ENCODE data around the gene CNOT4. TPM values are rescaled to one million over a fixed set of nuclear protein-coding genes. Genes with fewer than 3 reads are reported as not detected.
"Not testable (repeated sequence)": the region's sequence is repeated elsewhere in the genome, so short reads cannot be mapped to it uniquely, and the experiment has no call there.

The CNOT4 gene
- total RNA-seq, 2 experiments from 2014 or later, result 24.0 to 29.8 TPM

DNA sequence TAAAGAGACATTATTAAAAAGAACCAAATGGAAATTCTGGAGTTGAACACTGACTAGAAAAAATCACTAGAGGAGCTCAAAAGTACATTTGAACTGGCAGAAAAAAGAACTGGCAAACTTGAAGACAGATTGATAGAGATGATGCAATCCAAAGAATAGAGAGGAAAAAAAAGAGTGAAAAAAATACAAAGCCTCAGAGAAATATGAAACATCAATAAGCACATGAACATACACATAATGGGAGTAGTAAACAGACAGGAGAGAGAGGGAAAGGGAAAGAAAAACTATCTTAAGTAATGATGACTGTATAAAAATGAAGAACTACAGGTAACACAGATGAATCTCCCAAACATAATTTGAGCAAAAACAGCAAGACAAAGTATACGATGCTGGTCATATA, 61.1 kb downstream of the CNOT4 start:
- ChIA-PET CTCF (no interaction called here), POLR2A (no interaction called here)
- Mint-ChIP-seq H3K4me1 (ENCODE audit: low read depth) (peaks cover 56% of the 10 kb centered on the region), H3K36me3 (ENCODE audit: low read depth) (peaks cover 27% of the 10 kb centered on the region), H3K9me3 (no peaks in the 10 kb centered on the region), H3K4me3 (no peak overlapping the region), H3K27me3 (no peaks in the 10 kb centered on the region), H3K27ac (no peak overlapping the region)
- DNase-seq (no peak), ATAC-seq (ENCODE audit: poor library complexity) (no peak)
- intact Hi-C loops (cut with DNase I, micrococcal nuclease), result no loop called here
- peaks cover 15% of the 10 kb centered on the region for H3K36me3 ChIP-seq (ENCODE audit: insufficient read depth, low read length)
- H3K9me3 ChIP-seq (ENCODE audit: control insufficient read depth in 1 of 2, insufficient read depth in 1 of 2, low read length in 2 of 2), result no peaks in the 10 kb centered on the region
- peaks cover 17% of the 10 kb centered on the region for H3K4me1 ChIP-seq (ENCODE audit: insufficient read depth, low read length)
- TF ChIP-seq CTCF (IDR thresholded peaks at IDR 0.05), result no peak
- no peak overlapping the region for H3K27ac ChIP-seq (ENCODE audit: low read depth in 1 of 2, low read length in 2 of 2)
- no peak overlapping the region for H3K4me3 ChIP-seq (ENCODE audit: low read length)
- H3K27me3 ChIP-seq (ENCODE audit: control insufficient read depth in 1 of 2, insufficient read depth in 2 of 2, low read length in 2 of 2), result no peaks in the 10 kb centered on the region

DNA sequence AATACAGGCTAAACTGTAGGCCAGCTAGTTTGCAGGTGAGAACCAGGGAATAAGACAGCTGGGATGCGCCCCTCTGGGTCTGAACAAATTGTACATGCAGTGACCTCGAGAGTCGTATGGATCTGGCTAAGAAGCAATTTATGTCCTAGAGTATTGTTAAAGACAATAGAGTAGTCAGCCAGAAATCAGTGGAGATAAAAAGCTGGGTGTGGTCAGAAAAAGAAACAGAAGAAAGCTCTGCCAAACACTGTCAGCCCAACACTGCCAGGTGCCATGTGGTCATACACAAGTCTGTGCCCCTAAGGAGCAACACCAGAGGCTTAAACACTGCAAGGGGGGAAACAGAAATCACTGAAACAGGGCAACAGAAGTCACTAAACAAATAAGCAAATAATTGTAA, 62.2 kb downstream of the CNOT4 start:
- Histone ChIP-seq H3K4me3 (ENCODE audit: low read length) (no peak overlapping the region), H3K36me3 (ENCODE audit: insufficient read depth, low read length) (peaks cover 21% of the 10 kb centered on the region), H3K27ac (ENCODE audit: low read depth in 1 of 2, low read length in 2 of 2) (no peak overlapping the region), H3K9me3 (ENCODE audit: control insufficient read depth in 1 of 2, insufficient read depth in 1 of 2, low read length in 2 of 2) (no peaks in the 10 kb centered on the region), H3K27me3 (ENCODE audit: control insufficient read depth in 1 of 2, insufficient read depth in 2 of 2, low read length in 2 of 2) (no peaks in the 10 kb centered on the region), H3K4me1 (ENCODE audit: insufficient read depth, low read length) (peaks cover 17% of the 10 kb centered on the region)
- peaks cover 53% of the 10 kb centered on the region for H3K4me1 Mint-ChIP-seq (ENCODE audit: low read depth)
- no peak for ATAC-seq (ENCODE audit: poor library complexity)
- peaks cover 34% of the 10 kb centered on the region for H3K36me3 Mint-ChIP-seq (ENCODE audit: low read depth)
- DNase-seq, result no peak
- H3K4me3 Mint-ChIP-seq, result no peak overlapping the region
- ChIA-PET POLR2A (no interaction called here), CTCF (no interaction called here)
- H3K27me3 Mint-ChIP-seq, result no peaks in the 10 kb centered on the region
- intact Hi-C loops (cut with DNase I, micrococcal nuclease), result no loop called here
- H3K9me3 Mint-ChIP-seq, result no peaks in the 10 kb centered on the region
- no peak for TF ChIP-seq CTCF (IDR thresholded peaks at IDR 0.05)
- H3K27ac Mint-ChIP-seq, result no peak overlapping the region

DNA sequence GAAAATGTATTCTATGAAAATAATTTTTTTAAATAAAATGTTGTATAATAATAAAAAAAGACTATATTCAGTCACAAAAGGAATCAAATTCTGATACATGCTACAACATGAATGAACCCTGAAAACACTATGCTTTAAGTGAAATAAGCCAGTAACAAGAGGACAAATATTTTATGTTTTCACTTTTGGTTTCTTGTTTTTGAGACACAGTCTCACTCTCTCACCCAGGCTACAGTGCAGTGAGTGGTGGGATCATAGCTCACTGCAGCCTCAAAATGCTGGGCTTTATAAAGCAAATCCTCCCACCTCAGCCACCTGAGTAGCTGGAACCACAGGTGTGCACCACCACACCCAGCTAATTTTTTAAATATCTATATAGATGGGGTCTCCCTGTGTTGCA, 64.2 kb downstream of the CNOT4 start:
- ATAC-seq (ENCODE audit: poor library complexity) (no peak), DNase-seq (no peak)
- Histone ChIP-seq H3K36me3 (ENCODE audit: insufficient read depth, low read length) (peaks cover 15% of the 10 kb centered on the region), H3K9me3 (ENCODE audit: control insufficient read depth in 1 of 2, insufficient read depth in 1 of 2, low read length in 2 of 2) (no peaks in the 10 kb centered on the region), H3K27ac (ENCODE audit: low read depth in 1 of 2, low read length in 2 of 2) (no peak overlapping the region), H3K4me1 (ENCODE audit: insufficient read depth, low read length) (peaks cover 12% of the 10 kb centered on the region), H3K4me3 (ENCODE audit: low read length) (no peak overlapping the region), H3K27me3 (ENCODE audit: control insufficient read depth in 1 of 2, insufficient read depth in 2 of 2, low read length in 2 of 2) (no peaks in the 10 kb centered on the region)
- ChIA-PET POLR2A (no interaction called here), CTCF (no interaction called here)
- H3K9me3 Mint-ChIP-seq, result no peaks in the 10 kb centered on the region
- peaks cover 27% of the 10 kb centered on the region for H3K36me3 Mint-ChIP-seq (ENCODE audit: low read depth)
- no peak overlapping the region for H3K27ac Mint-ChIP-seq
- intact Hi-C loops (cut with DNase I, micrococcal nuclease), result no loop called here
- no peak for TF ChIP-seq CTCF (IDR thresholded peaks at IDR 0.05)
- peaks cover 49% of the 10 kb centered on the region for H3K4me1 Mint-ChIP-seq (ENCODE audit: low read depth)
- H3K27me3 Mint-ChIP-seq, result no peaks in the 10 kb centered on the region
- no peak overlapping the region for H3K4me3 Mint-ChIP-seq

GRCh38 chr7:135445266-135445665, 64.6 kb downstream of the CNOT4 start:
- H3K9me3 Mint-ChIP-seq; DNase-seq; intact Hi-C loops (cut with DNase I, micrococcal nuclease); H3K27me3 ChIP-seq (ENCODE audit: control insufficient read depth in 1 of 2, insufficient read depth in 2 of 2, low read length in 2 of 2); H3K27me3 Mint-ChIP-seq; H3K9me3 ChIP-seq (ENCODE audit: control insufficient read depth in 1 of 2, insufficient read depth in 1 of 2, low read length in 2 of 2); H3K4me3 ChIP-seq (ENCODE audit: low read length); H3K27ac Mint-ChIP-seq; H3K4me1 ChIP-seq (ENCODE audit: insufficient read depth, low read length); CTCF ChIA-PET; H3K4me3 Mint-ChIP-seq; POLR2A ChIA-PET; ATAC-seq (ENCODE audit: poor library complexity); H3K27ac ChIP-seq (ENCODE audit: low read depth in 1 of 2, low read length in 2 of 2): not testable (repeated sequence)
- Mint-ChIP-seq H3K36me3 (ENCODE audit: low read depth) (peaks cover 27% of the 10 kb centered on the region), H3K4me1 (ENCODE audit: low read depth) (peaks cover 46% of the 10 kb centered on the region)
- H3K36me3 ChIP-seq (ENCODE audit: insufficient read depth, low read length), result peaks cover 15% of the 10 kb centered on the region

All from CD4-positive, alpha-beta T cell (primary cell).